Measurements from ENCODE around the gene SMYD5. TPM values are rescaled to one million over a fixed set of nuclear protein-coding genes. Genes with fewer than 3 reads are reported as not detected.

SMYD5 gene
- total RNA-seq, 1 donor from 2014 or later: 13.3 TPM

- H3K4me1 ChIP-seq: peaks cover 20% of the 10 kb centered on the region
- no peaks in the 10 kb centered on the region for H3K9me3 ChIP-seq
- H3K27ac ChIP-seq: no peak overlapping the region
- peak; percentile 68 for DNase-seq
- no peak for TF ChIP-seq CTCF (IDR thresholded peaks at IDR 0.05)
- H3K4me3 ChIP-seq: peak overlapping the region; percentile 40
- peaks cover 58% of the 10 kb centered on the region for H3K27me3 ChIP-seq (ENCODE audit: low read depth)
- intact Hi-C loops (cut with DNase I): no loop called here
- peak; percentile 91 to 93 for ATAC-seq
- no peaks in the 10 kb centered on the region for H3K36me3 ChIP-seq
Observed at GRCh38 chr2:73203055-73203681, 10.9 kb upstream of the SMYD5 start.

GRCh38 chr2:73205611-73206010, 8.4 kb upstream of the SMYD5 start:
- Histone ChIP-seq H3K4me1 (peaks cover 20% of the 10 kb centered on the region), H3K27me3 (ENCODE audit: low read depth) (peaks cover 37% of the 10 kb centered on the region)
- ATAC-seq: no peak

GRCh38 chr2:73208258-73208657, 5.8 kb upstream of the SMYD5 start:
- no peak for TF ChIP-seq CTCF (IDR thresholded peaks at IDR 0.05)
- Histone ChIP-seq H3K27me3 (ENCODE audit: low read depth) (peaks cover 12% of the 10 kb centered on the region), H3K9me3 (no peaks in the 10 kb centered on the region), H3K27ac (no peak overlapping the region), H3K4me1 (peaks cover 9% of the 10 kb centered on the region), H3K36me3 (no peaks in the 10 kb centered on the region), H3K4me3 (no peak overlapping the region)
- DNase-seq (no peak), ATAC-seq (no peak)
- intact Hi-C loops (cut with DNase I): no loop called here

More at GRCh38 chr2:73205611-73206010, 8.4 kb upstream of the SMYD5 start:
- H3K36me3 ChIP-seq: no peaks in the 10 kb centered on the region
- H3K9me3 ChIP-seq: no peaks in the 10 kb centered on the region
- H3K27ac ChIP-seq: no peak overlapping the region
- no peak for TF ChIP-seq CTCF (IDR thresholded peaks at IDR 0.05)
- intact Hi-C loops (cut with DNase I): no loop called here
- DNase-seq: no peak
- H3K4me3 ChIP-seq: no peak overlapping the region

DNA sequence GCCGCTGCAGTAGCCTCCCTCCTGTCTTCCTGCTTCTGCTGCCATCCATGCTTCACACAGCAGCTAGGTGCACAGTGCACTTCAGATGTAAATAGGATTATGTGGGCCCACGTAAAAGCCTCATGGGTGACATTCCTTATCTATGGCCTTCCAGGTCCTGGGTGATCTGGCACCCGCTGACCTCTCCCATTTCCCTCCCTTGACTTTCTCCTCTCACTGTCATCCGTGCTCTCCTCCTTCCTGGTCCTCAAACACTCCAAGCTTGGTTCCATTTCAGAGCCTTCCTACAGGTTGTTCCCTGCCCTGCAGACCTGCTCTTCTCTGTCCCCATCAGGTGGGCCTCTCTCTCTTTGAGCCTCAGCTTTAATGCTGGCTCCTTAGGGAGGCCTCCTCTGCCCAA, 4.0 kb upstream of the SMYD5 start:
- no peak overlapping the region for H3K27ac ChIP-seq
- no peak for TF ChIP-seq CTCF (IDR thresholded peaks at IDR 0.05)
- no peak overlapping the region for H3K4me3 ChIP-seq
- ATAC-seq (no peak), DNase-seq (no peak)
- peaks cover 17% of the 10 kb centered on the region for H3K4me1 ChIP-seq
- H3K27me3 ChIP-seq (ENCODE audit: low read depth): no peaks in the 10 kb centered on the region
- intact Hi-C loops (cut with DNase I): no loop called here
- H3K9me3 ChIP-seq: no peaks in the 10 kb centered on the region
- no peaks in the 10 kb centered on the region for H3K36me3 ChIP-seq

DNA sequence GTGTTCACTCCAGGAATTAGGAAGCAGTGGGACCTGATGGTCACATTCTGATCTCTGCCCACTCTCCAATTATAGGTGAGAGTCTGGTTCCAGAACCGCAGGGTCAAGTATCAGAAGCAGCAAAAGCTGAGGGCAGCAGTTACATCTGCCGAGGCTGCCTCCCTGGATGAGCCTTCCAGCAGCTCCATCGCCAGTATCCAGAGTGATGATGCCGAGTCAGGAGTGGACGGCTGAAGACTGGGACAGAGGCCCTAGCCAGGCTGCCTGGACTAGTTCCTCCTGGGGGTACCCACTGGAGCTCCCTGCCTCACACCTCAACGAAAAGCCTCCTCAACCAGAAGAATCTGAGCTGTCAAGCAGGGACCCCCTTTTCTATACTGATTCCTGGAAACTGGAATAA, 3.3 kb upstream of the SMYD5 start:
- no peak for TF ChIP-seq CTCF (IDR thresholded peaks at IDR 0.05)
- Histone ChIP-seq H3K9me3 (no peaks in the 10 kb centered on the region), H3K27ac (no peak overlapping the region), H3K27me3 (ENCODE audit: low read depth) (no peaks in the 10 kb centered on the region), H3K4me1 (peaks cover 19% of the 10 kb centered on the region), H3K4me3 (no peak overlapping the region), H3K36me3 (no peaks in the 10 kb centered on the region)
- intact Hi-C loops (cut with DNase I): no loop called here
- no peak for ATAC-seq
- DNase-seq: no peak

All from lower lobe of right lung (tissue), 2 donors.